Keratinocyte (primary cell): Measurements from ENCODE around the gene VWA7. TPM values are rescaled to one million over a fixed set of nuclear protein-coding genes. Genes with fewer than 3 reads are reported as not detected.
"Not testable (repeated sequence)": the region's sequence is repeated elsewhere in the genome, so short reads cannot be mapped to it uniquely, and the experiment has no call there.

Experiments
- DNase-seq: peaks from one replicate; pipeline ENCODE4 v3.0.0-alpha.2; 2011; ENCODE audit warnings: low read depth, missing footprints, low spot score
- FAIRE-seq: peaks from 2 replicates; lab custom pipeline; 2011; peaks lifted over from hg19 to GRCh38; lab: Jason Lieb, UNC
- H2AFZ ChIP-seq: 2 replicates; pipeline ENCODE4 v1.6.0; 2012; ENCODE audit warnings: low read length, control low read depth, inconsistent platforms; ENCODE audit not compliant: control insufficient read depth
- H3K27ac ChIP-seq: 2 replicates; pipeline ENCODE4 v1.5.1; 2011; ENCODE audit warnings: low read length; ENCODE audit not compliant: control insufficient read depth, insufficient read depth
- H3K27me3 ChIP-seq: 3 replicates; pipeline ENCODE4 v1.6.0; 2011; ENCODE audit warnings: low read length; ENCODE audit not compliant: control insufficient read depth, insufficient read depth; ENCODE audit errors: extremely low read depth
- H3K36me3 ChIP-seq, 2 experiments: 2 replicates in 1 of 2; 3 replicates in 1 of 2; pipeline ENCODE4 v1.5.1; 2011; ENCODE audit warnings: low read length in 2 of 2, mild to moderate bottlenecking in 1 of 2; ENCODE audit not compliant: control insufficient read depth in 2 of 2, insufficient read depth in 2 of 2; ENCODE audit errors: extremely low read depth in 1 of 2
- H3K4me1 ChIP-seq: 3 replicates; pipeline ENCODE4 v1.5.1; 2011; ENCODE audit warnings: low read length; ENCODE audit not compliant: control insufficient read depth, insufficient read depth; ENCODE audit errors: extremely low read depth
- H3K4me2 ChIP-seq: 3 replicates; pipeline ENCODE4 v1.6.0; 2011; ENCODE audit warnings: low read depth, low read length; ENCODE audit not compliant: control insufficient read depth, insufficient read depth; ENCODE audit errors: extremely low read depth
- H3K4me3 ChIP-seq, 3 experiments: fragments of 200-600 bp in 1 of 3; sonication (generic) in 1 of 3; 2 replicates in 2 of 3; 3 replicates in 1 of 3; pipeline ENCODE4 v1.5.1; 2011 to 2016; ENCODE audit warnings: low read length in 3 of 3, mild to moderate bottlenecking in 3 of 3, control low read depth in 2 of 3, inconsistent platforms in 1 of 3, low read depth in 1 of 3, mixed read lengths in 1 of 3, mixed run types in 1 of 3, moderate library complexity in 1 of 3; ENCODE audit not compliant: control insufficient read depth in 2 of 3, insufficient read depth in 2 of 3; ENCODE audit errors: extremely low read depth in 1 of 3
- H3K79me2 ChIP-seq: 2 replicates; pipeline ENCODE4 v1.6.0; 2012; ENCODE audit warnings: low read length; ENCODE audit not compliant: control insufficient read depth, insufficient read depth
- H3K9ac ChIP-seq: 3 replicates; pipeline ENCODE4 v1.6.0; 2011; ENCODE audit warnings: low read length; ENCODE audit not compliant: control insufficient read depth, insufficient read depth; ENCODE audit errors: extremely low read depth
- H3K9me1 ChIP-seq: 3 replicates; pipeline ENCODE4 v1.6.0; 2011; ENCODE audit warnings: low read length; ENCODE audit not compliant: control insufficient read depth, insufficient read depth; ENCODE audit errors: extremely low read depth
- H3K9me3 ChIP-seq: 2 replicates; pipeline ENCODE4 v1.5.1; 2012; ENCODE audit warnings: low read depth, low read length; ENCODE audit not compliant: control insufficient read depth
- H4K20me1 ChIP-seq: 3 replicates; pipeline ENCODE4 v1.6.0; 2011; ENCODE audit warnings: low read length; ENCODE audit not compliant: control insufficient read depth, insufficient read depth; ENCODE audit errors: extremely low read depth
- CTCF ChIP-seq, 3 experiments: IDR thresholded peaks in 1 of 3; conservative IDR thresholded peaks in 1 of 3; optimal IDR thresholded peaks in 1 of 3; 2 replicates in 2 of 3; 3 replicates in 1 of 3; pipeline versions ENCODE3 to v1.5.1; 2011; ENCODE audit warnings: low read length in 3 of 3, mild to moderate bottlenecking in 3 of 3, moderate library complexity in 2 of 3, control low read depth in 1 of 3, inconsistent platforms in 1 of 3; ENCODE audit not compliant: insufficient read depth in 2 of 3; ENCODE audit errors: extremely low read depth in 1 of 3
- EZH2 ChIP-seq: IDR thresholded peaks from one replicate; pipeline ENCODE4 v1.6.1; 2012; ENCODE audit warnings: inconsistent platforms, mild to moderate bottlenecking, low read length, moderate library complexity
- dilution Hi-C: fragments of 300-500 bp; cut with MboI; formaldehyde crosslinking; loops from one replicate; pipeline ENCODE4 v1.7.0; 2020; ENCODE audit warnings: low sequenced_read_pairs; ENCODE audit not compliant: extremely low pct_ligation_motif_present
- polyA plus RNA-seq, 5 experiments: library from polyadenylated mRNA; depleted of rRNA in 3 of 5; stranded (reverse) in 3 of 5; stranded (forward) in 1 of 5; unstranded in 1 of 5; fragments of >200 nt; gene quantifications; 1 replicate in 1 of 5; 2 replicates in 3 of 5; 3 replicates in 1 of 5; pipeline versions ENCODE4 v1.2.1 to v1.2.3, GENCODE V29; 2011 to 2012; ENCODE audit warnings: missing spikeins in 2 of 5, low read depth in 1 of 5, low replicate concordance in 1 of 5

Gene VWA7
- polyA plus RNA-seq, 1 donor (not counting 4 experiments of a cell fraction or from before 2014, with no cell fraction given): 0.47 TPM

- dilution Hi-C loops: no loop called here
- H4K20me1 ChIP-seq: no peaks in the 10 kb centered on the region
Observed at GRCh38 chr6:31813465-31813849, 36.3 kb upstream of the VWA7 start.

GRCh38 chr6:31811645-31812044 lies 34.5 kb upstream of the VWA7 start:
- H3K27ac ChIP-seq: no peak overlapping the region
- H3K27me3 ChIP-seq: no peaks in the 10 kb centered on the region
- dilution Hi-C loops: no loop called here
- no peaks in the 10 kb centered on the region for H3K9me3 ChIP-seq
- H3K4me3 ChIP-seq: no peak overlapping the region
- no peaks in the 10 kb centered on the region for H4K20me1 ChIP-seq
- TF ChIP-seq CTCF (optimal IDR thresholded peaks at IDR 0.05 in 1 of 3, IDR thresholded peaks at IDR 0.05 in 1 of 3, conservative IDR thresholded peaks at IDR 0.05 in 1 of 3; ENCODE audit: extremely low read depth in 1 of 3, insufficient read depth in 2 of 3, low read length in 3 of 3) (no peak), EZH2 (no peak)
- H3K9ac ChIP-seq: no peak overlapping the region
- FAIRE-seq (no peak), DNase-seq (no peak)
- H3K9me1 ChIP-seq: no peaks in the 10 kb centered on the region
- H3K4me1 ChIP-seq: peaks cover 13% of the 10 kb centered on the region
- no peak overlapping the region for H3K4me2 ChIP-seq
- H3K79me2 ChIP-seq: peaks cover 3% of the 10 kb centered on the region
- no peaks in the 10 kb centered on the region for H3K36me3 ChIP-seq
- H2AFZ ChIP-seq: no peak overlapping the region

More at GRCh38 chr6:31813465-31813849, 36.3 kb upstream of the VWA7 start:
- Histone ChIP-seq H3K9ac (peak overlapping the region; percentile 69), H3K9me1 (no peaks in the 10 kb centered on the region), H3K4me3 (peak overlapping the region in 2 of 3 experiments; percentile 49 to 54), H3K4me2 (peak overlapping the region; percentile 85), H3K27ac (peak overlapping the region; percentile 84), H3K36me3 (no peaks in the 10 kb centered on the region), H3K4me1 (peaks cover 18% of the 10 kb centered on the region), H2AFZ (peak overlapping the region; percentile 61), H3K79me2 (peaks cover 16% of the 10 kb centered on the region), H3K27me3 (no peaks in the 10 kb centered on the region), H3K9me3 (no peaks in the 10 kb centered on the region)
- DNase-seq (no peak), FAIRE-seq (no peak)
- TF ChIP-seq CTCF (optimal IDR thresholded peaks at IDR 0.05 in 1 of 3, IDR thresholded peaks at IDR 0.05 in 1 of 3, conservative IDR thresholded peaks at IDR 0.05 in 1 of 3; ENCODE audit: extremely low read depth in 1 of 3, insufficient read depth in 2 of 3, low read length in 3 of 3) (no peak), EZH2 (no peak)

DNA sequence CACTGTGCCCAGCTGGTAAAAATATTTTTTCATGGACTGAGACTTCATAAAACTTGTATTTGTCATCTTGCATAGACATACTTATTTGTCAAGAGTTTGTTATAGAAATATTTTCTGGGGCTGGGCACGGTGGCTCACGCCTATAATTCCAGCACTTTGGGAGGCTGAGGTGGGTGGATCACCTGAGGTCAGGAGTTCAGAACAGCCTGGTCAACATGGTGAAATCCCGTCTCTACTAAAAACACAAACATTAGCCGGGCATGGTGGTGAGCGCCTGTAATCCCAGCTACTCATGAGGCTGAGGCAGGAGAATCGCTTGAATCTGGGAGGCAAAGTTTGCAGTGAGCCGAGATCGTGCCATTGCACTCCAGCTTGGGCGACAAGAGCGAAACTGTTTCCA lies 31.5 kb upstream of the VWA7 start:
- H3K9ac ChIP-seq, H3K27ac ChIP-seq, H3K4me2 ChIP-seq, H3K79me2 ChIP-seq, H3K36me3 ChIP-seq, H4K20me1 ChIP-seq, H3K27me3 ChIP-seq, DNase-seq, H3K4me3 ChIP-seq, FAIRE-seq, H3K9me3 ChIP-seq, H3K9me1 ChIP-seq, dilution Hi-C loops, H2AFZ ChIP-seq: not testable (repeated sequence)
- H3K4me1 ChIP-seq: peaks cover 16% of the 10 kb centered on the region
